GM18858 (cell line): ENCODE results near the gene KIF17.

Source experiments
- ATAC-seq: cut with Tn5 transposase; IDR thresholded peaks from one replicate; pipeline ENCODE4 v1.9.1; 2021; ENCODE audit not compliant: unreplicated experiment

Gene KIF17

DNA sequence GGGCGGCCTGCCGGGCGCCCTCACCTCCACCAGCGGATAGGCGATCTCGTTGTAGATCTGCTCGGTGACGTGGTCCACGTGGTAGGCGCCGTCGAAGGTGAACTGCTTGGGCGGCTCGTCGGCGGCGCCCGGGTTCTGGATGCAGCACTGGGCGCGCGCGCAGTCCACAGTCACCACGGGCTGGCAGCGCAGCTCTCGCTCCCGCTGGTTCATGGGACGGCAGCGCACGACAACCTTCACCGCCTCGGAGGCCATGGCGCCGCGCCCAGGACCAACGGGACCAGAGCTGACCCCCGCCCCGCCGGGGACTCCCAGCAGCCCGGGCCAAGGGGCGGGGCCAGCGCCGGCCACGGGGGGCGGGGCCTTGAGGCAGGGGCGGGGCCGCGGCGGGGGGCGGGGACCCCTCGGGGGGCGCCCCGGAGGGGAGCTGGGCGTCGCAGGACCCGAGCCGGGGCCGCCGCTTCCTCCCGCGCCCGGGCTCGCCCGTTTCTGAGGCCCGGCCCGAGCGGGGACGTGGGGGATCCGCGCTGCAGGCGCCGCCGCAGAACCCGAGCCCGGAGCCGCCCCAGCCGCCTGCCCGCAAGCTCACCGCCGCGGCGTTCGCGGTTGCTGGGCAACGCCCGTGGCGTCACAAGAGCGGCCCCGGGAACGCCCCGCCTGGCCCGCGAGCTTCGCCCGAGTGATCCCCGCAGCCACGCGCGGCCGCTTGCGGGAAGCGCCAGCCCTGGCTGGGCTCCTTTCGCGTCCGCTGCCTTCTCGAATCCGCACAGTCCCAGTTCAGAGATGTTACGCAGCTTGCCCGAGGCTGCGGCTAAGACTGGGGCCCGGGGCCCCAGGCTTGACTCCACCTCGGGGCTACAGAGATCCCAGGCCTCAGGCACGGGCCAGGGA lies at the start of gene KIF17:
KIF17 (minus strand) TSS at position 556 of the 891 bp plus-strand sequence; CDS start at position 255, 301 bp downstream.
- ATAC-seq = no peak

DNA sequence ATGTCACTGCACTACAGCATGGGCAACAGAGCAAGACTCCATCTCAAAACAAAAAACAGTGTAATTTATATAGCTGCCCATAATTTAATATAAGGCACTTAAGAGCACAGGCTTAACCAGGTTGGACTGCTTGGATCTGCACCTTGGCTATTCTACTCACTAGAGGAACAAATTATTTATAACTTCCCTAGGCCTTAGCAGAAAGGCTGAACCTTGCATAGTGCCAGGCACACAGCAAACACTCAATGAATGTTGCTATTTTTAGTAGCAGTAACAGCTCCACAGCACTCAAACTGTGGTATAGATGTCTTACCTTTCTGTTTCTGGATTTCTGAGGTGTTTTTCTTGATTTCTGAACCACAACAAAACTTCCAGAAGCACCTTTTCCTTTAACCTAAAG lies 49.5 kb upstream of the KIF17 start:
- no peak for ATAC-seq

DNA sequence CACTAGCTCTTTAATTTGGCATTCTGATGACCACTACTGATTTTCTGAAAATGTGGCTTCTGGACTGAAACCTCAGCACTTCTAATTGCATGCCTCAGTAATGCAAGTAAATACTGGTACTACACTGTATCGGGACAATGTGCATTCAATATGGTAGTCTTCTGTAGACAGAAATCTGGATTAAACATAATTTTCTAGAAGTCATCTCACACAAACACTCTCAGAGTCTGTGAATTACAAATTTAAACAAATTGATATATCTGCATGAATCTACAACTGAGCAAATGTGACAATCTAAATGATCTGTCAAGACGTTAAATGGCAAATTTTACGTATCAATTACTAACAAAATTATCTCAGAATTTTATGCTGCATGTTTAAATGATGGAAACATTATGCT lies 45.6 kb upstream of the KIF17 start:
- ATAC-seq = no peak

DNA sequence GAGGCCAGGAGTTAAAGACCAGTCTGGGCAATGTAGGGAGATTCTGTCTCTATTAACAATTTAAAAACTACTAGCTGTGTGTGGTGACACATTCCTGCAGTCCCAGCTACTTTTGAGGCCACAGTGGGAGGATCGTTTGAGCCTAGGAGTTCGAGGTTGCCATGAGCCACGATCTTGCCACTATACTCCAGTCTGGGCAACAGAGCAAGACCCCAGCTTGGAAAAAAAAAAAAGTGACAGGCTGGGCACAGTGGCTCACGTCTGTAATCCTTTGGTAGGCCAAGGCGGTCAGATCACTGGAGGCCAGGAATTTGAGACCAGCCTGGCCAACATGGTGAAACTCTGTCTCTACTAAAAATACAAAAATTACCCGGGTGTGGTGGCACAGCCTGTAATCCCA lies 42.5 kb upstream of the KIF17 start:
- no peak for ATAC-seq

DNA sequence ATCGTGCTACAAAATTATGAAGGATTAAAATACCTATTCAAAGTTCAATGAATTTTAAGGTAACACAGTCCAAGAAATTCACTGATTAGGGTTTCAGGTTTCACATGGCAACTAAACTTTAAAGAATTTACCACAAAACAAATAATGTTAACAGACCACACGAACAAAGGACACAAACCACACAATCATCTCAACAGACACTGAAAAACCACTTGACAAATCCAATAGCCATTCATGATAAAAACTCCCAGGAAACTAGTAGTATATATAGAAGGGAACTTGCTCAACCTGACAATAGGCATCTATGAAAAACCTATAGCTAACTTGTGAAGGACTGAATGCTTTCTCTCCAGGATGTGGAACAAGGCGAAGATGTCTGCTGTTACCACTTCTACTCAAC lies 35.8 kb upstream of the KIF17 start:
- no peak for ATAC-seq

DNA sequence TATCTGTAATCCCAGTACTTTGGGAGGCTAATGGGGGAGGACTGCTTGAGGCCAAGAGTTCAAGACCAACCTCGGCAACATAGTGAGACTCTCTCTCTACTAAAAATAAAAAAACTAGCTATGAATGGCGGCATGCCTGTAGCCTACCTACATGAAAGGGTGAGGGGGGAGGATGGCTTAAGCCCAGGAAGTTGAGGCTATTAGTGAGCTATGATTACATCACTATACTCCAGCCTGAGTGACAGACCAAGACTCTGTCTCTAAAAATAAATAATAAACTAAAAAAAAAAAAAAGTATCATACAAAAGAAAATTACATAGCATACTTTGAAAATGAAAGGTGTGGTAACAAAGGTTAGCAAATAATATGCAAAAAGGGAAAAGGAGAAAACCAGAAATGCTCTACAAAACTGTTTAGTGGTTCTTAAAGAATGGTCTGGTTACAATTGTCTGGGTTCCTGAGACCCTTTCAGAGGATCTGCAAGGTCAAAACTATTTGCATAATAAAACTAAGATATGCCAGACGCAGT lies 33.7 kb upstream of the KIF17 start:
- ATAC-seq = no peak

DNA sequence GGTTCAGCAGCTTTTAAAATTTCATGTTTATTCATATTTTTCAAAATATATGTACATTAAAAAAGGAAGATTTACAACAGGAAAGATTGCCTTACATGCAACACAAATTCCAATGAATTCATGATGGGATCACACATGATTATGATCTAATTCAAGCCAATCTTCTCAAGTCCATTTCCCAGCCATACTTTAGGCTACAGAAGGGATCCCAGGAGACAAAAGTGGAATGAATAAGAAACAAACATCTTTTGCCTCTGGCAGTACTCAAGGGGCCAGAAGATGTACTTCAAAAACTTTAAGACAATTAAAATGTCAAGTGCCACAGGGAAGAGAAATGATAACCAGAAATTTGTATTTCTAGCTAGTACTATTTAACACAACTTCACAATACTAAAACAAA lies 24.9 kb upstream of the KIF17 start:
- ATAC-seq = no peak

DNA sequence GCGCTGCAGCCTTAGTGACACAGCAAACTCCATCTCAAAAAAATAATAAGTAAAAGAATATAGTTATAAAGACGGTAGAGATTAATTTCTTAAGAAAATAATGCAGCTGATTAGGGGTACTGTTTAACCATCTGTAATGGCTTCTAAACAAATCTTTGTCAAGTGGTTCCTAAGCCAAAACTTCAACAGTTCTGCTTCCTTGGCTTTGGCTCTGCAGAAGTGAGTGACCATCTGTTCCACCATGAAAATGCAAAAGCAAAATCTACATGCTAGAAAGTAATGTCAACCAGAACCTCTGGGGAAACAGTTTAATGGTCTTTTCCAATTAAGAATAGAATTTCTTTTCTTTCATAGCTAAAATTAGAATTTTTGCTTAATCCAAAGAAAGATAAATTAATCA lies 23.0 kb upstream of the KIF17 start:
- no peak for ATAC-seq

DNA sequence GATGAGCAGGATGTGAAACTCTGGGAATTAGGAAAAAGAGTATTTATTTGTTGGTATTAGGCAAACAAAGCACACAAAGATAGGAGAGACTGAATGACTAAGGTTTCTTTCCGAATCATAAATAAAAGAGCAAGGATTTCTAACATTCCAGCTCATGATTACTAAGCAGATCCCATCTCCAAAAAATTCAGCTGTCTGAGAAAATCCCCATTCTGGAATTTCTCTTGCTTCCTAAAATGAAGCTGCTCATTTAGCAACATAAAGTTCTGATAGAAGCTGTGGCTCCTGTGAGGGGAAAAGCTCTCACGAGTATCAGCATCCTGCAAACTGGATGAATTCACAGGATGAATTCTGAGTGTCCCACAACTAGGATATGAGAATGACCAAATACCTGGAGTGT lies 21.4 kb upstream of the KIF17 start:
- ATAC-seq = no peak

DNA sequence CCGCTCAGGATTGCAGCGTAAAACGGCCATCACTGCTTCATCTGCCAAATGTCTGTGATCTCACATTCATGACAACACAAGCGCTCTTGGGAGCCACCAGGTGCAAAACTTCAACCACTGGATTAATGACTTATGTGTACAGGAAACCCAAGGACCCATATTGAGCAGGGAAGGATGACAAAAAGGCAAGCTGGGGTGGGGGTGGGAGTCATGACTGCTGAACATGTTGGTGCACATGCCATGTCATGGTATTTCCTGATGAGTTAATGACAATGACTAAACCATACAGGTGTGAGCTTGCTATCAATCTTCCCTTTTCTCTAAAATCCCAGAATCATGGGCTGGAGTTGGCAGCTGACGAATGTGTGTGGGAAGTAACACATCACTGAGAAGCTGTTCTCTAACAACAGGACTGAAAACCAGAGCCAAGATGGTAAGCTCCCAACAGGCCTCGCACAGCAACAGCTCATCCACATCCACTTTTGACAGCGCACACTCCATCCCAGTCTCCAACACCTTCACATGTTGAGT lies 17.8 kb upstream of the KIF17 start:
- ATAC-seq = no peak

DNA sequence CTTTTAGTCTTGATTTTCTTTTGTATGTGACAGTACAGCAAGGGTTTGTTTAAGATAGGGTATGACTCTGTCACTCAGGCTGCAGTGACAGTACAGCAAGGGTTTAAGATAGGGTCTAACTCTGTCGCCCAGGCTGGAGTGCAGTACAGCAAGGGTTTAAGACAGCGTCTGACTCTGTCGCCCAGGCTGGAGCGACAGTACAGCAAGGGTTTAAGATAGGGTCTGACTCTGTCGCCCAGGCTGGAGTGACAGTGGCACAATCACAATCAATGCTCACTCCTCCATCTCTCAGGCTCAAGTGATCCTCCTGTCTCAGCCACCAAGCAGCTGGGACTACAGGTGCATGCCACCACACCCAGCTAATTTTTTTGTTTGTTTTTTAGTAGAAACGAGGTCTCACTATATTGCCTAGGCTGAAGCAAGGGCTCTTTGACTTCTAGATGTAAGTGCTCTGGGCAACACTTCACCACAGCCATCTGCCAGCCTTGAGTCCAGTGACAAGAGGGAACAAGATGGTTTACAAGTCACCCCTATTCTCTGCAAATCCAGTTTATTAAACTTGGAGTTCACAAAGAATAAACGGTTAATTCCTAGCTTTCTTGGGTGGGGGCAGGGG lies 15.7 kb upstream of the KIF17 start:
- no peak for ATAC-seq

DNA sequence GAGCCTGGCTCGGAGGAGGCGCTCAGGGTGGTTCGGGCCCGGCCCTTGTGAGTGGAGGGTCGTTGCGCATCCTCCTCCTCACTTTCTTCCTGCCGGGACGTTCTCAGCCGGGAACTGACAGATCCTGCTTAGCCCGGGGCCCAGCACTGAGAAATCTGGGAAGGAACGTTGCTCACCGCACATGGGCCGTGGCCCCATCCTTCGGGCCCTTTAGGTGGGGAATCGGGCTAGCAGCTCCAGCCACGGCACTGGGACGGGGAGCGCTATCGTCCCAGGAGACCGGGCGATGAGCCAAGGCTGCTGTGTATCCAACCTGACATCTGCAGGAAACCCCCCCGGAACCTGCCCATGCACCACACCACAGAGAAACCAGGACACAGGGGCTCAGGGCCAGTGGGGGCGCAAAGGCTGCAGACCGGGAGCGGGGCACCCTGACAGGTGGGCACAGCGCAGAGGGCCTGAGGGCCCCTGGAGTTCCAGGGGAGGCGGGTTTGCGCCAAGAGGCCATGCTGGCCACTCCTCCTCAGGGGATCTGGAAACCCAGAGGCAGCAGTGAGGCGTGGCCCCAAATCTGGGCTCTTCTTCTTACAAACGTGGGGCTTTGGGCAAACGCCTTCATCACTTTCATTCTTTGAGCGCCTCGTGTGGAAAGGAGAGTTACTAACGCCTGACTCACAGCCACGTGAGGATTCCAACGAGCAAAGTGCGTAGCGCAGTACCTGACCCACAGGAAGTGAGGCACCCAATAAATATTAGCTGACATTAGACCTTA lies 15.0 kb upstream of the KIF17 start, which contains the start of gene SH2D5:
SH2D5 (minus strand) TSS at position 116 of the 772 bp plus-strand sequence. CDS start 4,659 bp downstream, outside the sequence.
- ATAC-seq = peak; percentile 60

DNA sequence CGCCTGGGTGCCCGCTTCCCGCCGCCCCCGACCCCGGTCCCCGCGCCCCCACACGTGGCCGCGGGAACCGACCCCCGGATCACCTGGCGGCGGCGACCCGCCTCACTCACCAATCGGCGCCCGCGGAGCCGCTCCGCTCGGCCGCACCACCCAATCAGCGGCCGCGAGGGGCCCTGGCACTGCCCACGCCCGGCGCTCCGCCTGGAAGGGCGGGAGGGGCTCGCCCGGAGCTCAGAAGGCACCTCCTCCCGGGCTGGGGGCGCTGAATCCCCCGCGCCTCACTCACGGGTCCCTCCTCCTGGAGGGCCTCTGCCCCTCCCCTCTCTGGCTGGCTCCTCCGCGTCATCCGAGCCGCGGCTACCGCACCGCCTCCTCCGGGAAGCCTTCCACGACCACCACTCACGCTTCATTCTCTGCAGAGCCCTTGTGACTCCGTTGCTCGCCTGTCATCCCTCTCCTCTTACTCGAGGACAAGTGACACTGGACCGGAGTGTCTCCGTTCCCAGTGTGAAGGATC lies 14.3 kb upstream of the KIF17 start:
- ATAC-seq = no peak

DNA sequence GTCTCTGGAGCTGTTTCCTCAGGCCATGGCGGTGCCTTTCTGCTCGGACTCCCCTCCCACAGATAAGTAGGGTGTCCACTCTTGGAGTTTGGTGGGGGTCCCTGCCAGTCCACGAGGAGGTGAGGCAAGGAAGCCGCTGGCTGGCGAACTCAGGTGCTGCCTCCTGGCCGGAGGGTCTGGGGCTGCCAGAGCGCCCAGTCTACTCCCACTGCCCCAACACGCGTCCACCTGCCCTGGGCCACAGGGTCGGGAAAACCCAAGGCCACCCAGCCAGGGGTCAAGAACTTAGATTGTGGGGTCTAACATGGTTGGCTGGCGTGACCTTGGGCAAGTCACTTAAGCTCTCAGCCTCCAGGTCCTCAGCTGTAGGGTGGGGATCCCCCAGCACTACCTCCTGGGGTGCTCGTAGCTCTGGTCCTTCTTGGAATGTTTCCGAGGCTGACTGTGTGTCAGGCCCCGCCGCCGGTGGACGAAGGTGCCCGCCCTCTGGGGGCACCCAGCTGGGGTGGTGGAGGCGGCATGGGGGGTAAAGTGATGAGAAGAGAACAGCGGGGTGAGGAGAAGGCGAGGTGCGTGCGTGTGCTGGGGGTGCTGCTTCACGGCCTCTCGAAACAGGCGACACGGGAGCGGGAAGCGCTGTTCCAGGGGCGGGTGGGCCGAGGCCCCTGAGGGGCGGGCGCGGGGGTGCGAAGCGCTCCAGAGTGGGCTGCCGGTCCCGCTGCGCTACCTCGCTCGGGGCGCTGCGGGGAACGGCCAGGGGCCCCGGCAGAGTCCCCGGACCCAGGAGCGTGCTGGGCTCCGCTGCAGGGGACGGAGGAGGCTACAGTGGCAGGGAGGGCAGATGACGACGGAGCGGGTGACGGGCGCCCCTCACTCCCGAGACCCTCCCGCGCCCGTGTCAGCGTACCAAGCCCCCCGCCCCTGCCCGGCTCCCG lies 13.5 kb upstream of the KIF17 start:
- ATAC-seq = no peak

DNA sequence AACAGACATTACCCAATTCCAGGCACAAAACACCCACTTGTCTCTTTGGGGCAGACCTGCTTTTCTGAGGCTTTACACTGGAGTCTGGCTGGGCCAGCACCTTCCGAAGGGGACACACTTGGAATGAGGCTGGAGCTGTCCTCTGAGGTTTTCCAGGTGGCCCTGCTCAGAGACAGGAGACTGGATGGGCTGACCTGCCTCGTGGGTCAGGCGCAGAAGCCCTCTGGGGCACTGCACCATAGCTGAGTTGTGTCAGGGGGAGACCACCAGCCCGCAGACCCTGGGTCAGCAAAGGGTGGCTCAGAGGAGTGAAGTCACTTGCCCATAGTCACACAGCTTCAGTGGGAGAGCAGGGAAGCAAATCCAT lies 12.9 kb upstream of the KIF17 start:
- ATAC-seq = no peak

DNA sequence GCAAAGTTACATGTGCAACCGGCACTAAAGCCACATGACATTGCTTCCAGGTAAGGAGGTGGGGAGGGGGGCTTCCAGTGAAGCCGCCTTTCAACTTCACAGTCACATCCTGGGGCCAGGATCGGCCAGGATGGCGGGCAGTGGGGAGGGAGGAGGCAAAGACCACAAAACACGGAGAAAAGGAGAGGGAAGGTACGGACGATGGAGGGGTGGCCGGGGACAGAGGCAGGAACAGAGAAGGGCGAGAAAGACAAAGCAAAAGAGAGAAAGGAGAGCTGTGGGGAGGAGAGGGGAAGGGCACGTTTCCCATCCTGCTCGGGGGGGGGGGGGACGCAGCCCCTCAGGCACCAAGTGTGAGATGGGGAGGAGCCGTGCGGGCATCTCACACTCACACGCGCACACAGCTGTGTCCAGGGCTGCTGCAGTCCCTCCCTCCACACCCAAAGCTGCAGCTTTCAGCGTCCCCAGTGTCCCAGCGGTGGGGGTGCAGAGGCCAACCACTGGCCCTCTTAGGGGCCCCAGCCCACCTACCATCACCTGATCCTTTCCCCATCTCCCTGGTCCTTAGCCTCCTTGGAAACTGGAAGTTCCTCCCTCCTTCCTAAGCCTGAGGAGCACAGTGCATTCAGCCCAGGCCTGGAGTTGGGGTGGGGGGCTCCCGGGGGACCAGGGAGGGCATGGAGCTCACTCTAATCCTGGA lies 12.3 kb upstream of the KIF17 start:
- ATAC-seq = no peak

DNA sequence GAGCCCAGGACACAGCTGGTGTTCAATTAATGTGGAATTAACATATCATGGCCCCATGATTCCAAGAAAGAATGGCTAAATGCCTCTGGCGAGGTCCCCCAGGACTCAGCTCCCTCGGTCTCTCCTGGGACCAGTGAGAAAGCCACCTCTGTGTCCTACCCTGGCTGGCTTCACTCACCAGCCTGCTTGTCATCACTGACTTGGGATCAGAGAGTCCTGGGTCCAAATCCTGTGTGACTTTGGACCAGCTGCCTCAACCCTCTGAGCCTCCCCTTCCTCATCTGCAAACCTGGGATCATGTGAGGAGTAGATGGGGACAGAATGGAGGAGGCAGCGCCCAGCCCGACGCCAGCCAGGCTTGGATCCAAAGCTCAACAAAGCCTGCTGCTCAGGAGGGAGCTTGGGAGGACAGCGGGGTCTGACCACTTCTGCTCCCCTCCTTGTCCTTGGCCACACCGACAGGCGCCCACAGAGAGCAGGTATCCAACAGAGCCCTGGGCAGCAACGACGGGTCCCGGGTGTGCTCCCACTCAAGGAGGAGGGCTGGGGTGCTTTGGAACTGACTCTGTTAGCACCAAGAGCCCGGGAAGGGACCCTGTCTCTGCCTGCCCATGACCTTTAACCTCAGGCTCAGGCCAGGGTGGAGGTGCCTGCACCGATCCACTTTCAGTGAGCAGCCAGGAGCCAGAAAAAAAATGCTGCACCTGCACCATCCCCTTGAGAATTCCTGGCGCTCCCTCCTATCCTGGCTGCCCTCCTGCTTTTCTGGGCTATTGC lies 11.5 kb upstream of the KIF17 start:
- no peak for ATAC-seq

DNA sequence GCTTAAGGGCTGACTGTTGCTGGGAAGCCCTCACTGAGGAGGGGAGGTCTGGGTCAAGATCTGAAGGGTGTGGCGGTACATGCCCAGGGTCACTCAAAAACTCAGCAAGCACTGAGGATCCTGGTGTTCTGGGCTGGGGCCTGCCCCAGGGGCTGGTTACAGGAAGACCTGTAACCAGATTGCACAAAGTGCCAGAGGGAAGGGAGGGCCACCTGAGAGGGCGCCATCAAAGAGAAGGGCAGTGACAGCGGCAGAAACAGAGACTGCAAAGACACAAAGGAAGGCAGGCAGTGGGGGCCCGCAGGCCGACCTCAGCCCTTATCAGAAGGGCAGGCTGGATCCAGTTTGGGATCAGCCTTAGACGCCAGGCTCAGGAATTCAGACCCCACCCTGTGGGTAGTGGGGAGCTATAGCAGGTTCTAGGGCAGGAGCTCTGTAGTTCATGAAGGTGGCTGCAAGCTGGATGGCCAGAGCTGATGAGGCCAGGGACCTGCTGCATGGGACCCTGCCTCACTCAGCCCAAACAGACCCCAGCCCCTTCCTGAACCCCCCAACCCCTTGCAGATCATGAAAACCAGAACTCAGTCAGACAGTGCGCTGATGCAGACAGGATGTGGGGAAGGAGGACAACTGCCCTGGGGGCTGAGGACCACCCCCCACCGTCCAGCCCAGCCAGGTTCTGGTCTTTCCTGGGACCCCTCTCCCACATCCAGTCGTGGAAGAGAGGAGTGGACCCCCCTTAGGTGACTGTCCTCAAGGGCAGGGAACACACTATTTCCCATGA lies 10.8 kb upstream of the KIF17 start:
- ATAC-seq = no peak
